Measurements from ENCODE around the gene KIAA1614. TPM values are rescaled to one million over a fixed set of nuclear protein-coding genes. Genes with fewer than 3 reads are reported as not detected.

KIAA1614 gene
- total and polyA plus RNA-seq, 4 donors: 2.1 to 6.4 (median 4.5) TPM

DNA sequence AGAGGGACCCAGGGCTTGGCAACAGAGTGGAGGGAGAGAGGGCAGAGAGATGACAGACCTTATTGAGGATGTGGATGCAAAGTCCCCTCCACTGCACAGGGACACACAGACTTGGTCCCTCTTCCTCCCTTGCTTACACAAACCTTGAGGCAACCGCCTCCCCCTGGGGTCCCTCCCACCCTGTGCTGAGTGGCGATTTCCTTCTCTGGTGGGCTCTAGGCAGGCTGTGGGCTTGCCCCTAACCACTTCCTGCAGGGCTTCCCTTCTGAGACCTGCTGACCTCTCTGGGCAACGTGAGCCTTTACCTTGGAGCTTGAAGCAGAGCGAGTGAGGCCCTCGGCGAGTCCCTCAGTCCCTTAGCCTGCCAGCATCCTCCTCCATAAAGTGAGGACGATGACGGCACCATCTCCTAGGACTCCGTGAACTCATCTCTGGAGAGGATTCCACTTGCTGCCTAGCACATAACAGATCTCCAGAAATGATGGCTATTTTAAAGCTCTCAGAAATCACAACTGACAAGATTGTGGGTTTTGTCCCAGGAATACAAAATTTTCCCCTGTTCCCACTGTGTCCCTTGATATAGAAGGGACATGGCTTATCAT, 25.0 kb downstream of the KIAA1614 start:
- DNase-seq: no peak
- Histone ChIP-seq H3K36me3 (ENCODE audit: control insufficient read depth in 4 of 4, insufficient read depth in 4 of 4, low read length in 4 of 4) (peaks cover 0 to 31% (median 14%) of the 10 kb centered on the region in 4 donors), H3K9ac (ENCODE audit: insufficient read depth in 1 of 2, low read length in 2 of 2) (no peak overlapping the region), H3K27me3 (ENCODE audit: control insufficient read depth in 3 of 3, insufficient read depth in 3 of 3, low read length in 2 of 3) (no peaks in the 10 kb centered on the region), H3K27ac (ENCODE audit: low read depth in 1 of 2, low read length in 1 of 2) (no peak overlapping the region), H3K9me3 (ENCODE audit: control insufficient read depth in 4 of 4, insufficient read depth in 3 of 4, low read length in 3 of 4) (peaks cover 0 to 5% (median 0%) of the 10 kb centered on the region in 4 donors), H3K4me1 (ENCODE audit: control insufficient read depth in 5 of 5, insufficient read depth in 5 of 5, low read length in 5 of 5) (peaks cover 0 to 5% (median 0%) of the 10 kb centered on the region in 5 donors), H3K4me3 (no peak overlapping the region)
- TF ChIP-seq, protein P1, sequence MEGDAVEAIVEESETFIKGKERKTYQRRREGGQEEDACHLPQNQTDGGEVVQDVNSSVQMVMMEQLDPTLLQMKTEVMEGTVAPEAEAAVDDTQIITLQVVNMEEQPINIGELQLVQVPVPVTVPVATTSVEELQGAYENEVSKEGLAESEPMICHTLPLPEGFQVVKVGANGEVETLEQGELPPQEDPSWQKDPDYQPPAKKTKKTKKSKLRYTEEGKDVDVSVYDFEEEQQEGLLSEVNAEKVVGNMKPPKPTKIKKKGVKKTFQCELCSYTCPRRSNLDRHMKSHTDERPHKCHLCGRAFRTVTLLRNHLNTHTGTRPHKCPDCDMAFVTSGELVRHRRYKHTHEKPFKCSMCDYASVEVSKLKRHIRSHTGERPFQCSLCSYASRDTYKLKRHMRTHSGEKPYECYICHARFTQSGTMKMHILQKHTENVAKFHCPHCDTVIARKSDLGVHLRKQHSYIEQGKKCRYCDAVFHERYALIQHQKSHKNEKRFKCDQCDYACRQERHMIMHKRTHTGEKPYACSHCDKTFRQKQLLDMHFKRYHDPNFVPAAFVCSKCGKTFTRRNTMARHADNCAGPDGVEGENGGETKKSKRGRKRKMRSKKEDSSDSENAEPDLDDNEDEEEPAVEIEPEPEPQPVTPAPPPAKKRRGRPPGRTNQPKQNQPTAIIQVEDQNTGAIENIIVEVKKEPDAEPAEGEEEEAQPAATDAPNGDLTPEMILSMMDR (IDR thresholded peaks at IDR 0.05; ENCODE audit: control extremely low read depth, extremely low read depth): no peak
- WGBS, 2 donors: 47 to 72% methylated on average over 9 of the region's 9 CpGs
- ATAC-seq (ENCODE audit: insufficient read depth, low FRiP score): no peak

DNA sequence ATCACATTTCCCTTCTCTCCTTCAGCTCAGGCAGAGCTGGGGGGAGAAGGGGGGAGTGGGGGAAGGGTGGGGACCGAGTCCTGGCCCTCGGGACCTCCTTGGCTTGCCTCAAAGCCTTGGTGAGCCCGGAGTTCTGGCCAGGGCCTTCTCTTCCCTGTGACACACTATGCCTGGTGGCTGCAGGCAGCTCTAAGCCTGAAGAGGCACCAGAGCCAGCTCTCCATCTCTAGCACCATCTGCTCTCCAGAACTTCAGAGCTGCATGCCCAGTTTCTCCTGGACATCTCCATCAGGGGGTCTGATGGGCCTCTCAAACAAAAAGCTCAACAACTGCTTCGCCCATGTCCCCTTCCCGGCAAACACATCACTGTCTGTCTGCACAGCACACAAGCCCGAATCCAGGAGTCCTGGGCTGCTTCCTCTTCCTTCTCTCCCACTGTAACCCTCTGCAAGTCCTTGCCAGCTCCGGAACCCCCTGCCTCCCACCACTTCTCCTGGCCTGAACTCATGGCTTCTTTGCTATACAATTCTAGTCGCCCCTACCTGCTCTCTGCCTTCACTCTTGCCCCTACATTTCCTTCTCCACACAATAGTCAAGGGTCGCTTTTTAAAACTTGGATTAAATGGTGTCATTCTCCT, 26.5 kb downstream of the KIAA1614 start:
- Histone ChIP-seq H3K4me1 (ENCODE audit: control insufficient read depth in 5 of 5, insufficient read depth in 5 of 5, low read length in 5 of 5) (no peaks in the 10 kb centered on the region), H3K4me3 (no peak overlapping the region), H3K27ac (ENCODE audit: low read depth in 1 of 2, low read length in 1 of 2) (no peak overlapping the region), H3K9me3 (ENCODE audit: control insufficient read depth in 4 of 4, insufficient read depth in 3 of 4, low read length in 3 of 4) (peaks cover 0 to 5% (median 0%) of the 10 kb centered on the region in 4 donors), H3K36me3 (ENCODE audit: control insufficient read depth in 4 of 4, insufficient read depth in 4 of 4, low read length in 4 of 4) (peaks cover 0 to 27% (median 12%) of the 10 kb centered on the region in 4 donors), H3K27me3 (ENCODE audit: control insufficient read depth in 3 of 3, insufficient read depth in 3 of 3, low read length in 2 of 3) (no peaks in the 10 kb centered on the region), H3K9ac (ENCODE audit: insufficient read depth in 1 of 2, low read length in 2 of 2) (no peak overlapping the region)
- no peak for DNase-seq
- TF ChIP-seq, protein P1 (IDR thresholded peaks at IDR 0.05; ENCODE audit: control extremely low read depth, extremely low read depth): no peak
- 78 to 80% methylated on average over 8 to 9 of the region's 9 CpGs for WGBS, 2 donors
- ATAC-seq (ENCODE audit: insufficient read depth, low FRiP score): no peak

DNA sequence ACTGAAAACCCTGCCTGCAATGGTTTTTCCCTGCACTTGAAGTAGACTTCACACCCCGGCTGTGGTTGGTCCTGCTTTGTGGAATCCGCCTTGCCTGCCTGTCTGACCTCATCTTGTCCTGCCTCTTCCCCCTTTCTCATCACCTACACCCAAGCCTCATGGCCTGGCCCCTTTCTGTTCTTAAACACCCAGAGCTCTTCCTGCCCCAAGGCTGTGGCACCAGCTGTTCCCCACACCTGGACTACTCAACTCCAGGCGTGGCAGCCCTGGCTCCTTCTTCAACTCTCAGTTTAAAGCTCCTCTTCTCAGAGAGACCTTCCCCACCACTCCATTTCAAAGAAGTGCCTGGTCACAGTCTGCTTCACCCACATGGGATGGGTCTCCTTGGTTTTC, 27.0 kb downstream of the KIAA1614 start:
- H3K9me3 ChIP-seq (ENCODE audit: control insufficient read depth in 4 of 4, insufficient read depth in 3 of 4, low read length in 3 of 4): peaks cover 0 to 5% (median 0%) of the 10 kb centered on the region in 4 donors
- no peak for DNase-seq
- no peak for ATAC-seq (ENCODE audit: insufficient read depth, low FRiP score)
- no peaks in the 10 kb centered on the region for H3K27me3 ChIP-seq (ENCODE audit: control insufficient read depth in 3 of 3, insufficient read depth in 3 of 3, low read length in 2 of 3)
- no peaks in the 10 kb centered on the region for H3K4me1 ChIP-seq (ENCODE audit: control insufficient read depth in 5 of 5, insufficient read depth in 5 of 5, low read length in 5 of 5)
- no peak overlapping the region for H3K27ac ChIP-seq (ENCODE audit: low read depth in 1 of 2, low read length in 1 of 2)
- H3K36me3 ChIP-seq (ENCODE audit: control insufficient read depth in 4 of 4, insufficient read depth in 4 of 4, low read length in 4 of 4): peaks cover 0 to 31% (median 15%) of the 10 kb centered on the region in 4 donors
- H3K4me3 ChIP-seq: no peak overlapping the region
- 86 to 97% methylated on average over 3 of the region's 3 CpGs for WGBS, 2 donors
- TF ChIP-seq, protein P1 (IDR thresholded peaks at IDR 0.05; ENCODE audit: control extremely low read depth, extremely low read depth): no peak
- H3K9ac ChIP-seq (ENCODE audit: insufficient read depth in 1 of 2, low read length in 2 of 2): no peak overlapping the region
